GM21447 (cell line): ENCODE data around the gene IL17REL.

Experiments
- ATAC-seq: cut with Tn5 transposase; IDR thresholded peaks from one replicate; pipeline ENCODE4 v1.9.1; 2021; ENCODE audit not compliant: unreplicated experiment

IL17REL gene

GRCh38 chr22:50046481-50047245 lies 34.1 kb upstream of the IL17REL start:
- no peak for ATAC-seq

GRCh38 chr22:50046019-50046415 lies 33.5 kb upstream of the IL17REL start:
- ATAC-seq, result no peak

GRCh38 chr22:50045211-50046018 lies 32.9 kb upstream of the IL17REL start:
- ATAC-seq, result no peak

- ATAC-seq, result no peak
Measured at GRCh38 chr22:50044485-50045118, 32.0 kb upstream of the IL17REL start.

GRCh38 chr22:50041361-50042065 lies 28.9 kb upstream of the IL17REL start:
- ATAC-seq, result no peak

- ATAC-seq, result no peak
Measured at GRCh38 chr22:50040717-50041116, 28.2 kb upstream of the IL17REL start.

DNA sequence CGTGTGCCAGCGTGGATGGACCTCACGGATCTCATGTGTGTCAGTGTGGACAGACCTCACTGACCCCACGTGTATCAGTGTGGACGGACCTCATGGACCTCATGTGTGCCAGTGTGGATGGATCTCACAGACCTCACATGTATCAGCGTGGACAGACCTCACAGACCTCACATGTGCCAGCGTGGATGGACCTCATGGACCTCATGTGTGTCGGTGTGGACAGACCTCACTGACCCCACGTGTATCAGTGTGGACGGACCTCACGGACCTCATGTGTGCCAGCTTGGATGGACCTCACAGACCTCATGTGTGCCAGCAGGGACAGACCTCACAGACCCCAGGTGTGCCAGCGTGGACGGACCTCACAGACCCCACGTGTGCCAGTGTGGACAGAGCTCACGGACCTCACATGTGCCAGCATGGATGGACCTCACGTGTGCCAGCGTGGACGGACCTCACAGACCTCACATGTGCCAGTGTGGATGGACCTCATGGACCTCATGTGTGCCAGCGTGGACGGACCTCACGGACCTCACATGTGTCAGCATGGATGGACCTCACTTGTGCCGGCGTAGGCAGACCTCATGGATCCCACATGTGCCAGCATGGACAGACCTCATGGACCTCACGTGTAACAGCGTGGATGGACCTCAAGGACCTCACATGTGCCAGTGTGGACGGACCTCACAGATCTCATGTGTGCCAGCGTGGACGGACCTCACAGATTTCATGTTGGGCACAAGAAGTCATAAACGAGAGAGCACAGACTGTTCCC lies 27.3 kb upstream of the IL17REL start:
- no peak for ATAC-seq

DNA sequence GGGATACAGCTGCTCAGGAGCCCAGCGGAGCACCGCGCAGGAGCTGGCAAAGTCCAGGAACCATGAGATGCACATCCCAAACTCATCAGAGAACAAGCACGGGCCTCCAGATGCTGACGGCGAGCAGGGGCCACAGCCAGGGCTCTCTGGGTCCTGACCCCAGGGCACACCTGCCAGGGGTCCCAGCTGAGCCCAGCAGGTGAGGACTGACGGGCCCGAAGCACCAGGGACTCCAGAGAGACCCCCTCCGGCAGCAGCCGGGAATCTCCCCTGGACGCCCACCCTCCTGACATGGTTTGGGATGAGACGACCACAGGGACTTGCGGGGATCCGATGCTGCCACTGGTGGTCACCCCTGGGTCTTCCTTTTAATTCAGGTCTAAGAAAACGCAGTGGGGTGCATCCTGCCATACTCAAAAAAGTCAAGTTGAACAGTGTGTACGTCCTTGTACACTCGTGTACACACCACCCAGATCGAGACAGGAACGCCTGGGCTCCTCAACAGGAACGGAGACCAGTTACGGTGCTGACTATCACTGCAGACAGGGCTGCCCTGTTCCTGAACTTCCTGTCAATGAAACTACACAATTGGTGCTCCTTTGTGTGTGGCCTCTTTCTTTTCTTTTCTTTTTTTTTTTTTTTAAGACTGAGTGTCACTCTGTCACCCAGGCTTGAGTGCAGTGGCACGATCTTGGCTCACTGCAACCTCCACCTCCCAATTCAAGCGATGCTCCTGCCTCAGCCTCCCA lies 23.6 kb upstream of the IL17REL start:
- no peak for ATAC-seq

DNA sequence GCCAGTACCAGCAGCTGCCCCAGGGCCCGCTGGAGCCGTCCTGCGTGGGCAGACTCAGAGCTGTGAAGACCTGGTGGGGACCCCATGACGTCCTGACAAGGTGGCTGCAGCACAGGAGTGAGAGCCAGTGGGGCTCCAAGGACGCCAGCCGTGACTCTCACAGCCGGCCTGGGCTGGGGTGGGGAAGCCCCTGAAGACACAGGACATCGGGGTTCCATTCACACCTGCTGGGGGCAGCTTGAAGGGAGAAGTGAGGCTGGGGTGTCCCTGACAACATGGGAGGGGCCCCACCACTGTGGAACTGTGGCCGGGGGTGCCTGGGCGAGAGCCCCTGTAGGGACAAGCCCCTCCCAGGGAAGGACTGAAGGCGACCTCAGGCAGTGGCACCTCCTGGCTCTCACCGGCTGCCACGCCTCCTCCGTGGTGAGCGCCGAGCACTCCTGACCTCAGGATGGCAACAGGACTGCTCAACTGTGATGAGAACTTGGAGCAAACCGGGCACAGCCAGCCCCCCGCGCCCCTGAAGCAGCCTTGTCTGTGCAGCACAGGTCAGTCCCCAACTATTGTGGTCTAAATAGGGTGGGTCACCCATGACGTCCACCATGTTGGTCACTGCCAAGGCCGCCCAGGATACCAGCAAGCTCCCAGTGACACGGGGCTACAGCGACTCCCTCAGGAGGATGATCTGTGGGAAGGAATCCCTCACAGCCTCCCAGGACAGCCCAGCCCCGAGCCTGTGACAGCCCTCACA lies 22.7 kb upstream of the IL17REL start:
- no peak for ATAC-seq

GRCh38 chr22:50034126-50035081 lies 21.8 kb upstream of the IL17REL start:
- no peak for ATAC-seq

- ATAC-seq, result no peak
Measured at GRCh38 chr22:50032941-50033601, 20.5 kb upstream of the IL17REL start.

GRCh38 chr22:50032109-50032871 lies 19.7 kb upstream of the IL17REL start:
- ATAC-seq, result no peak

DNA sequence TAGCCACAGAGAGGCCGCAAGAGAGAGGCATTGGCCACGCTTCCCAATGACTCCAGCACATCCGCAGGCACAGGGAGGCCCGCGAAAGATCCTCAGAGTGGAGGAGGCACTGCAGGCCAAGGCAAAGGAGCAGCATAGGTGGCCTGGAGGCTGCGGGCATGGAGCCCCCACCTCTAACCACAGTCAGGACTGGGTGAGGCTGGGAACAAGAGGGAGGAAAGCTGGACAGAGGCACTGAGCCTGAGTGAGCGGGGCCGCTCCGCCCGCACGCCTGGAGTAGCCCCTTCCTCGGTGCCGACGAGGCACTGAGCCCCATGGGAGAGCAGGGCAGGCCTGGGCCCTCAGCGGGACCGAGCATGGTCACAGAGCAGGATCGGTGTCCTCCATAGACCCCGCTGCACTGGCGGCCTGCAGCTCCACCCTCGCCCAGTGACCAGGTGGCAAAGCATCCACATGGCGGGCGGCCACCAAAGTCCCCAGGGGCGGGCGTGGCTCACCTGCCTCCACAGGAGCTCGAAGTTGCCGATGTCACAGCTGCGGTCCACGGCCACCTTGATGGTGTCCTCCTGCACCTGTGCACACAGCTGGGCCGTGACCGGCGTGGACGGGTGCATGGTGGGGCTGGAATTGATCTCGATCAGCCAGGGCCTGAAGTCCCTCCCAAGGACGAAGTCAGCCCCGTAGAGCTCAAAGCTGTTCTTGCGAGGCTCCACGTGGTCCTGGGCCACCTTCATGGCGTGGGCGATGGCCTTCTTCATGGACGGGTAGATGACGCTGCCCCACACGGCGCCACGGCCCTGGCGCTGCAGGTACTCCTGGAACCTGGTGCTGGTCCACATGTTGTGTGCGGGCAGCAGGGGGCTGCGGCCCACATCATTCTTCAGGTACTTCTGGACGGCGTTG lies 18.9 kb upstream of the IL17REL start:
- no peak for ATAC-seq

DNA sequence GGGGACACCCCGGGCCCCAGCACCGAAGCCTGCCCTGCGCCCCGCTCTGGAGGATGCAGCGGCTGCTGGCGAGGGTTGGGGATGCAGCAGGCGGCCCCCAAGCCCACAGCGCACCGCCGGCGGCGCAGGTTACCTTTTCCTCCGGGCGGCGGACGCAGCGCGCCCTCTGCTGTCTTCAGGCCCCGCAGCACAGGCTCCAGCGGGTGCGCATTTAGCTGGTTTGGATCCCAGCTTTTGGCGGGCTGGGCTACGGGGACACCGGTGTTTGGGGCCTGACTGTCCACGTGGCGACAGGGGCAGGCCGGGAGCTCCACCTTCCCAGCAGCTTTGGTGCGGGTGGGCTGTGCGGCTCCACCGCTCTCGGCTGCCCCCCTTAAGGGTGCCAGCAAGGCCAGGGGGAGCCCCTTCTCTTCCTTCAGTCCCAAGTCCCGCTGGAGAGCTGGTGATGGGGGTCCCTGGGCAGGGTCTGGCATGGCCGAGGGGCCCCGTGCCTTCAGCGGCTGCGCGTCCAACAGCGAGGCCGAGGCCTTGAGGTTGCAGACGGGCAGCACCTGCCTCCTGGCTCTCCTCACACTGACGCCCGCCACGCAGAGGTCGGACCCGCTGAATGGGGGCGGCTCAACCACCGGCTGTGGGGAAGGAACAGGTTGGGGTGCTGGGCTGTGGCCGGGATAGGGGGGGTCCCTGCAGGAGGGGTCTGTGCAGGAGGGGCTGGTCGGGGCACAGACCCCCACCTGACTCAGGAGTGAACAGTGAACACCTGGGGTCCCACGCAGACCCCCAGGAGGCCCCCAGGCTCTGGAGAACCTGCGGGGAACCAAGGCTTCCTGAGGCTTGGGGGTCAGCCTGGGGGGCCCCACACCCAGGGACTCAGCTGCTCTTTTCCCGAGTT lies 18.0 kb upstream of the IL17REL start:
- no peak for ATAC-seq
